HEK293T (cell line): ENCODE measurements around the gene RASA4B.
"Not testable (repeated sequence)": the region's sequence is repeated elsewhere in the genome, so short reads cannot be mapped to it uniquely, and the experiment has no call there.

Experiments used
- BHLHE40 ChIP-seq: fragments of 450-650 bp; IDR thresholded peaks from 2 replicates; pipeline ENCODE4 v1.6.1; 2016; ENCODE audit warnings: mild to moderate bottlenecking, moderate library complexity, borderline replicate concordance
- CTBP1 ChIP-seq: fragments of 450-650 bp; IDR thresholded peaks from 2 replicates; pipeline ENCODE4 v1.6.1; 2016; ENCODE audit warnings: borderline replicate concordance
- ELF4 ChIP-seq: fragments of 450-650 bp; IDR thresholded peaks from 2 replicates; pipeline ENCODE4 v1.6.1; 2017; ENCODE audit warnings: antibody characterized with exemption
- FOXK2 ChIP-seq: fragments of 450-650 bp; IDR thresholded peaks from 2 replicates; pipeline ENCODE4 v1.6.1; 2016; ENCODE audit warnings: mild to moderate bottlenecking
- FOXM1 ChIP-seq: fragments of 450-650 bp; IDR thresholded peaks from 2 replicates; pipeline ENCODE4 v1.6.1; 2017; ENCODE audit warnings: mild to moderate bottlenecking, borderline replicate concordance
- LEF1 ChIP-seq: fragments of 450-650 bp; IDR thresholded peaks from 2 replicates; pipeline ENCODE4 v1.6.1; 2017; ENCODE audit warnings: mild to moderate bottlenecking, borderline replicate concordance
- SP1 ChIP-seq: fragments of 450-650 bp; IDR thresholded peaks from 2 replicates; pipeline ENCODE4 v1.6.1; 2017
- SUZ12 ChIP-seq: fragments of 450-650 bp; IDR thresholded peaks from 2 replicates; pipeline ENCODE4 v1.6.1; 2016; ENCODE audit warnings: mild to moderate bottlenecking
- TARDBP ChIP-seq: fragments of 450-650 bp; IDR thresholded peaks from 2 replicates; pipeline ENCODE4 v1.6.1; 2016
- TF ChIP-seq, protein P1 (sequence below): fragments of 450-650 bp; IDR thresholded peaks from 2 replicates; pipeline ENCODE4 v1.6.1; 2016

DNA sequence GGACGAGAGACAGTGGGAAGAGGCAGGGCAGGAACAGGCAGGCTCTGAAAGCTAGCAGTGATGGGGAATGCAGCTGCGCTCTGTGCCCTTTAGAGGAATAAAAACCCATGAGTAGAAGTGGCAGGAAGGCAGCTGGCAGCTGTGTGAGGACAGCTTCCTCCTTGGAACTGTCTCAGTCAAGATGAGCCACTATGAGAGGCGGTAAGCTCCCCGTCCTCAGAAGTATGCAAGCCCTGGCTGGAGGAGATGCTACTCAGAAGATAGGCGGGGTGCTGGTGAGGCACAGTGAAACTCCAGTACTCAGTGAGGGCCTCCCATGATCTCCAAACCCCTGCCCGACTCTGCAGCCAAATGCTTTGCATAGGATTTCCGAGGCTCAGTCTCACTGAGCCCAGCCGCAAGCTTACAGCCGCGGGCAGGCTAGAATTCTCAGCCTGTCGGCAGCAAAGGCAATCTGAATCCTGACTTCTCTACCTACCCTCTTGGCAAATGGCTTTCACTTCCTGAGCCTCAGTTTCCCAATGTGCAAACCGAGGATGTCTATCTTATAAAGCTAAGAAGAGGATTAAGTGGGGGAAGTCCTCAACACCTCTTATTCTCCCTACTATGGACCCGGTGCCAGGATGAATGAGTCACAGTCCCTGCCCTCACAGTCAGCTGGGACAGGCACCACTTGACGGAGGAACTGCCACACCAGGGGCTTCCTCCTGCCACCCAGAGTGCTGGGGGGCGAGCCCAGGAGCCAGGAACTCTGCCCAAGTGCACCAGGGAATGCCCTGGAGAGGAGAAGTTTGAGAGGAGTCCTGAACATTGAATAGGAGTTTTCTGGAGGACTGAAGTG is 2.5 kb downstream of the RASA4B start:
- TF ChIP-seq CTBP1, FOXK2, SUZ12, FOXM1, SP1, BHLHE40, ELF4, LEF1, TARDBP: not testable (repeated sequence)
- TF ChIP-seq, protein P1, sequence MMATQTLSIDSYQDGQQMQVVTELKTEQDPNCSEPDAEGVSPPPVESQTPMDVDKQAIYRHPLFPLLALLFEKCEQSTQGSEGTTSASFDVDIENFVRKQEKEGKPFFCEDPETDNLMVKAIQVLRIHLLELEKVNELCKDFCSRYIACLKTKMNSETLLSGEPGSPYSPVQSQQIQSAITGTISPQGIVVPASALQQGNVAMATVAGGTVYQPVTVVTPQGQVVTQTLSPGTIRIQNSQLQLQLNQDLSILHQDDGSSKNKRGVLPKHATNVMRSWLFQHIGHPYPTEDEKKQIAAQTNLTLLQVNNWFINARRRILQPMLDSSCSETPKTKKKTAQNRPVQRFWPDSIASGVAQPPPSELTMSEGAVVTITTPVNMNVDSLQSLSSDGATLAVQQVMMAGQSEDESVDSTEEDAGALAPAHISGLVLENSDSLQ, result not testable (repeated sequence)
